GM20431 (cell line): ENCODE data around the gene NTSR2.
"Not testable (repeated sequence)": the region's sequence is repeated elsewhere in the genome, so short reads cannot be mapped to it uniquely, and the experiment has no call there.

ENCODE experiments used
- in situ Hi-C: fragments of 300-500 bp; cut with MseI, MboI; formaldehyde crosslinking; loops from one replicate; pipeline ENCODE4 v1.15.0; 2020; ENCODE audit warnings: low sequenced_read_pairs; ENCODE audit not compliant: unreplicated experiment

The NTSR2 gene

GRCh38 chr2:11660396-11660795 lies 9.6 kb downstream of the NTSR2 start:
- in situ Hi-C loops, result not testable (repeated sequence)

GRCh38 chr2:11659851-11660250 lies 10.1 kb downstream of the NTSR2 start:
- in situ Hi-C loops, result no loop called here

- in situ Hi-C loops, result no loop called here
These were observed 10.9 kb downstream of the NTSR2 start for GRCh38 chr2:11659115-11659475.

GRCh38 chr2:11658208-11659114 lies 11.5 kb downstream of the NTSR2 start:
- in situ Hi-C loops, result no loop called here

- in situ Hi-C loops, result no loop called here
These were observed 12.3 kb downstream of the NTSR2 start for GRCh38 chr2:11657646-11658045.

GRCh38 chr2:11657195-11657594 lies 12.8 kb downstream of the NTSR2 start:
- in situ Hi-C loops, result no loop called here

- in situ Hi-C loops, result no loop called here
These were observed 13.3 kb downstream of the NTSR2 start for GRCh38 chr2:11656671-11657101.

GRCh38 chr2:11656252-11656651 lies 13.7 kb downstream of the NTSR2 start:
- in situ Hi-C loops, result no loop called here

GRCh38 chr2:11655495-11655894 lies 14.5 kb downstream of the NTSR2 start:
- in situ Hi-C loops, result no loop called here

GRCh38 chr2:11652553-11652952 lies 17.4 kb downstream of the NTSR2 start:
- in situ Hi-C loops, result no loop called here

- in situ Hi-C loops, result no loop called here
These were observed 18.0 kb downstream of the NTSR2 start for GRCh38 chr2:11651856-11652548.

- in situ Hi-C loops, result no loop called here
These were observed 20.9 kb downstream of the NTSR2 start for GRCh38 chr2:11649093-11649492.

- in situ Hi-C loops, result no loop called here
These were observed 22.0 kb downstream of the NTSR2 start for GRCh38 chr2:11647834-11648600.

GRCh38 chr2:11646530-11646929 lies 23.5 kb downstream of the NTSR2 start:
- in situ Hi-C loops, result no loop called here

- in situ Hi-C loops, result no loop called here
These were observed 25.7 kb downstream of the NTSR2 start for GRCh38 chr2:11644293-11644692.

- in situ Hi-C loops, result no loop called here
These were observed 27.0 kb downstream of the NTSR2 start for GRCh38 chr2:11642972-11643371.

GRCh38 chr2:11640132-11640531 lies 29.9 kb downstream of the NTSR2 start:
- in situ Hi-C loops, result no loop called here

GRCh38 chr2:11639503-11639902 lies 30.5 kb downstream of the NTSR2 start:
- in situ Hi-C loops, result no loop called here

GRCh38 chr2:11637546-11637945 lies 32.4 kb downstream of the NTSR2 start:
- in situ Hi-C loops, result no loop called here

- in situ Hi-C loops, result no loop called here
These were observed 33.3 kb downstream of the NTSR2 start for GRCh38 chr2:11636593-11637295.
